Spleen (tissue), 7 donors: Measurements from ENCODE around the gene CHMP1B.

Source experiments
- POLR2A ChIP-seq, 3 donors: fragments of 450-650 bp; IDR thresholded peaks; one replicate each; pipeline ENCODE4 v1.5.1; 2017; ENCODE audit warnings: antibody characterized with exemption in 3 of 3, mild to moderate bottlenecking in 1 of 3
- TF ChIP-seq, protein P1 (sequence below), 11 experiments: fragments of 200-600 bp in 7 of 11; fragments of 450-650 bp in 4 of 11; sonication (generic) in 4 of 11; IDR thresholded peaks in 8 of 11; conservative IDR thresholded peaks in 3 of 11; 1 replicate in 7 of 11; 2 replicates in 4 of 11; pipeline versions ENCODE4 v1.4.0 to v1.8.0; 2016 to 2021; ENCODE audit warnings: antibody characterized with exemption in 11 of 11, inconsistent platforms in 4 of 11, mild to moderate bottlenecking in 1 of 11
- donor health status: DM: no; HTN: no; CAD: no; lungs with moderate emphysema.
- donor health status: DM: no; HTN: no; CAD: no.
- donor health status: DM: no; HTN: no; CAD: no.

DNA sequence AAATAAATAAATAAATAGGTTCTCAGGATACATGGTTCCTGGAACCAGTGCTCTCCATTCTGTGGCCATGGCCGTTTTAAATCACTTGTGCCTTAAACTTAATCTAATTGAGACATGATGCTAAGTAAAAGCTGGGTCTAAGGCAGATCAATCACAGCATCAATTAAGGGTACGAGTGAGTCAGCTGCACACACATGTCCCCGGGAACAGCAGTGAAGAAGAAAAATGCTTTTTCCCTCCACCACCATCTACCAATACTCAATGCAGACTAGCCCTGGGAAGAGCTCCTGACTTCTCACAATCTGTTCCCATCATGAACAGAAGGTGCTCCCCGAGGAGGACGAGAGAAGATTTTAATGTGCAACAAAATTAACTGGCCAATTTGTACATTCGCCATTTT, 6.8 kb upstream of the CHMP1B start:
- TF ChIP-seq, protein P1, sequence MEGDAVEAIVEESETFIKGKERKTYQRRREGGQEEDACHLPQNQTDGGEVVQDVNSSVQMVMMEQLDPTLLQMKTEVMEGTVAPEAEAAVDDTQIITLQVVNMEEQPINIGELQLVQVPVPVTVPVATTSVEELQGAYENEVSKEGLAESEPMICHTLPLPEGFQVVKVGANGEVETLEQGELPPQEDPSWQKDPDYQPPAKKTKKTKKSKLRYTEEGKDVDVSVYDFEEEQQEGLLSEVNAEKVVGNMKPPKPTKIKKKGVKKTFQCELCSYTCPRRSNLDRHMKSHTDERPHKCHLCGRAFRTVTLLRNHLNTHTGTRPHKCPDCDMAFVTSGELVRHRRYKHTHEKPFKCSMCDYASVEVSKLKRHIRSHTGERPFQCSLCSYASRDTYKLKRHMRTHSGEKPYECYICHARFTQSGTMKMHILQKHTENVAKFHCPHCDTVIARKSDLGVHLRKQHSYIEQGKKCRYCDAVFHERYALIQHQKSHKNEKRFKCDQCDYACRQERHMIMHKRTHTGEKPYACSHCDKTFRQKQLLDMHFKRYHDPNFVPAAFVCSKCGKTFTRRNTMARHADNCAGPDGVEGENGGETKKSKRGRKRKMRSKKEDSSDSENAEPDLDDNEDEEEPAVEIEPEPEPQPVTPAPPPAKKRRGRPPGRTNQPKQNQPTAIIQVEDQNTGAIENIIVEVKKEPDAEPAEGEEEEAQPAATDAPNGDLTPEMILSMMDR (IDR thresholded peaks at IDR 0.05 in 8 of 11, conservative IDR thresholded peaks at IDR 0.05 in 3 of 11): no peak
- TF ChIP-seq POLR2A (IDR thresholded peaks at IDR 0.05): no peak
